Urinary bladder (tissue), 2 donors: Measurements from ENCODE around the gene TATDN2. TPM values are rescaled to one million over a fixed set of nuclear protein-coding genes. Genes with fewer than 3 reads are reported as not detected.

ENCODE experiments used
- polyA plus RNA-seq: library from polyadenylated mRNA; stranded (reverse); fragments of 200-250 nt; gene quantifications from one replicate; pipeline ENCODE4 v1.2.3, GENCODE V29; 2013
- small RNA-seq: library from RNA; depleted of rRNA; stranded (forward); fragments of <200 nt; gene quantifications from one replicate; pipeline ENCODE3, GENCODE V24; 2014
- total RNA-seq: library from RNA; depleted of rRNA; stranded (reverse); fragments of >200 nt; gene quantifications from one replicate; pipeline ENCODE4 v1.2.3, GENCODE V29; 2014
- donor health status: healthy.

Gene TATDN2
- total and polyA plus RNA-seq, 2 donors, result 11.3 to 21.7 TPM

Small RNA genes within 50 kb of the gene (small RNA-seq; reads per million reads assigned to genes)
- gene MIR378B (2.5 reads per million, percentile 88 among the genes with 10 or more reads in this experiment), gene RF02126 (not detected)

Other genes with a start within 250 kb of the TATDN2 start
- 12.1 TPM for gene FANCD2, start 222.0 kb upstream of the TATDN2 start, total RNA-seq
- 1.7 TPM for gene FANCD2, start 222.0 kb upstream of the TATDN2 start, polyA plus RNA-seq
- not detected for gene FANCD2OS, start 140.2 kb upstream of the TATDN2 start, total RNA-seq
- gene FANCD2OS, start 140.2 kb upstream of the TATDN2 start, polyA plus RNA-seq, result not detected
- 82.3 TPM for gene BRK1, start 132.8 kb upstream of the TATDN2 start, total RNA-seq
- 252 TPM for gene BRK1, start 132.8 kb upstream of the TATDN2 start, polyA plus RNA-seq
- 50.0 TPM for gene VHL, start 106.7 kb upstream of the TATDN2 start, total RNA-seq
- 21.7 TPM for gene VHL, start 106.7 kb upstream of the TATDN2 start, polyA plus RNA-seq
- 2.9 TPM for gene IRAK2, start 83.5 kb upstream of the TATDN2 start, total RNA-seq
- 4.1 TPM for gene IRAK2, start 83.5 kb upstream of the TATDN2 start, polyA plus RNA-seq
- not detected for gene GHRL, start 44.5 kb downstream of the TATDN2 start, total RNA-seq
- gene GHRL, start 44.5 kb downstream of the TATDN2 start, polyA plus RNA-seq, result 0.11 TPM
- gene SEC13, start 72.7 kb downstream of the TATDN2 start, total RNA-seq, result 92.7 TPM
- 89.7 TPM for gene SEC13, start 72.7 kb downstream of the TATDN2 start, polyA plus RNA-seq